Measurements from ENCODE around the gene STAT6. TPM values are rescaled to one million over a fixed set of nuclear protein-coding genes. Genes with fewer than 3 reads are reported as not detected.

STAT6 gene
- total and polyA plus RNA-seq, 10 of the 15 experiments (the other 5 are each of a cell fraction or from before 2014, with no cell fraction given) = 14.2 to 176 (median 89.6) TPM

DNA sequence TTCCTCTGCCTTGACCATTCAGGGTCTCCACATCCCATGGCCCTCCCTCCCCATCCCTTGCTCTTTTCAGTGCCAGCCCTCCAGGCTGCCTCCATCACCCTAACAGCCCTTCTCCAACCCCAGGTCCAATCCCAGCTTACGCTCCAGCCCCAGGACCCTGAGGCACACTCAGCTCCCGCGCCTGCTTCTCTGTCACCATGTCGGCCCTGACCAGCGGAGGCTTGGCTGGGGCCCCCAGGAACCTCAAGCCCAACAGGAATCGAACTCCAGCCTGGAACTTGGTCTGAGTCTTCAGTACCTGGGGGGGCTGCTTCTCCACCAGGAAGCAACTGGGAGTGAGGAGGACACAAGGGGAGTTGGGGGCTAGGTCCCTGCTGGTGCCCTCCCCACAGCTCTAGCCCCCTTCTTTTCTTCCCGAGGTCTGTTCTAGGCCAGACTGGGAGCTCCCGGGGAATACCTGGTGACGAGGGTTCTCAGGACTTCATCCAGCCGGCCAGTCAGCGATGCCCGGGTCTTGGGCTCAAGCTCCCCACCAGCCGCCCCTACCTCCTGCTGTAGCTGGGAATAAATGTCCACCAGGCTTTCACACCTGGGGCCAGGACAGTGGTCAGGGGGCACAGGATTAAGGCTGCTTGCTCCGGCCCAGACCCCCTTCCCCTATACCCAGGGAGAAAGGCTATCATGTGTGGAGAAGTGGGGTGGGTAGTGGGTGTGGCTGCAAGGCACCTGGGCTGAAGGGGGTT lies 6.0 kb downstream of the STAT6 start:
- RAD21 ChIA-PET (ENCODE audit: unreplicated experiment) = no interaction called here
- ATAC-seq (no peak), FAIRE-seq (no peak), DNase-seq (ENCODE audit: low read depth, low spot score) (no peak)
- H3K79me2 ChIP-seq (ENCODE audit: control insufficient read depth, insufficient read depth, low read length) = peaks cover 25% of the 10 kb centered on the region
- no peak overlapping the region for H3K9ac ChIP-seq (ENCODE audit: control insufficient read depth, insufficient read depth, low read length)
- H4K20me1 ChIP-seq (ENCODE audit: control insufficient read depth, insufficient read depth) = no peaks in the 10 kb centered on the region
- no peak overlapping the region for H3K4me2 ChIP-seq (ENCODE audit: control insufficient read depth, insufficient read depth)
- no peak overlapping the region for H2AFZ ChIP-seq (ENCODE audit: control insufficient read depth, low read depth, low read length)
- in situ Hi-C loops (cut with MboI) = no loop called here
- BruUV-seq (replicated peaks) = no TSS peak
- H3K27ac ChIP-seq (ENCODE audit: control insufficient read depth, insufficient read depth) = no peak overlapping the region
- 97% methylated on average over 14 of the region's 14 CpGs for WGBS (ENCODE audit: insufficient coverage, insufficient replicate concordance, low lambda C conversion rate, missing lambda C conversion rate)
- CTCF ChIA-PET = interaction anchor here (0.5 to 11.7 kb wide), 3 partner anchors 38 to 425 kb away, joined by 3 to 458 read pairs (median 4); no protein-coding TSS in a partner anchor
- H3K4me1 ChIP-seq (ENCODE audit: control insufficient read depth, insufficient read depth, low read length) = no peaks in the 10 kb centered on the region; the same call in 1 of the 2 replicates
- POLR2A ChIA-PET = no interaction called here
- SMC1A ChIA-PET (ENCODE audit: uncharacterized antibody, unreplicated experiment) = interaction anchor here (8.6 kb wide), 1 partner anchor 9 kb away, joined by 120 read pairs; no protein-coding TSS in a partner anchor
- H3K9me3 ChIP-seq (replicated peaks; ENCODE audit: control insufficient read depth, insufficient read depth, low read length) = no peaks in the 10 kb centered on the region
- TF ChIP-seq STAT1 (conservative IDR thresholded peaks at IDR 0.05) = no peak
- 0 out of 2 replicates have a peak, but pooled peaks have one; percentile 21 for TF ChIP-seq POLR2A (IDR thresholded peaks at IDR 0.05; ENCODE audit: low read depth, low read length)
- TF ChIP-seq ZBED1 (IDR thresholded peaks at IDR 0.05; ENCODE audit: borderline replicate concordance) = no peak
- TF ChIP-seq SUZ12 (IDR thresholded peaks at IDR 0.05; ENCODE audit: unreplicated experiment) = no peak
- no peaks in the 10 kb centered on the region for H3K27me3 ChIP-seq (replicated peaks in 1 of 2; ENCODE audit: control insufficient read depth in 2 of 2, insufficient read depth in 2 of 2, low read length in 1 of 2)
- peaks cover 24 to 32% of the 10 kb centered on the region in 2 experiments for H3K36me3 ChIP-seq (ENCODE audit: control insufficient read depth in 2 of 2, insufficient read depth in 2 of 2, low read length in 1 of 2)
- intact Hi-C loops (cut with micrococcal nuclease; ENCODE audit: unreplicated experiment) = no loop called here
- H3K4me3 ChIP-seq = no peak overlapping the region

DNA sequence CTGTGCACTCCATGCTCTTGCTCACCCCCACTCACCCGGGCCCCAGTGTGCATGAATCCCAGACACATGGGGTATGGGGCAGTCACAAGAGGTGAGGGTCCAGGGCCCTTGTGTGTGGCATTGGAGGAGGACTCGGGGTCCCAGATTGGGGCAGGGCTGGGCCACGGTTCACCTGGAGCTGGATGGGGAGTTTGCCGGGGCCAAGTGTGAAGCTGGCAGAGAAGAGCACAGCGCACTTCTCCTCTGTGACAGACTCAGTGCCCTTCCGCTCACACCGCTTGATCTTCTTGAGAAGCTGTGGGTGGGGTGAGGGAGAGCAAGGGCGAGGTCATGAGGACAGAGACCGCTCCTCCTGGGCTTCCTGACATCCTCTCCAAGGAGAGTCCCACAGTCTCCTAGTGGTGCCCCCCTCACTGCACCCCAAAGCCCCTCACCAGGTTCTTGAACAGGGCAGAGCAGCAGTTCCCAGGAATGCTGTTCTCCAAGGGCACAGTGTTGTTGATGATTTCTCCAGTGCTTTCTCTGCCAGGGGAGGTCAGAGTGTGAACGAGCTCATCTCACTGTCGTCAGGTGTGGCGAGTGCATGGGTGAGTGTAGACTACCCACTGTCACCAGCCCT lies 6.8 kb downstream of the STAT6 start:
- Histone ChIP-seq H3K4me2 (ENCODE audit: control insufficient read depth, insufficient read depth) (no peak overlapping the region), H3K9me3 (replicated peaks; ENCODE audit: control insufficient read depth, insufficient read depth, low read length) (no peaks in the 10 kb centered on the region), H3K79me2 (ENCODE audit: control insufficient read depth, insufficient read depth, low read length) (peaks cover 17% of the 10 kb centered on the region), H3K27me3 (replicated peaks in 1 of 2; ENCODE audit: control insufficient read depth in 2 of 2, insufficient read depth in 2 of 2, low read length in 1 of 2) (no peaks in the 10 kb centered on the region), H3K4me3 (no peak overlapping the region), H2AFZ (ENCODE audit: control insufficient read depth, low read depth, low read length) (no peak overlapping the region), H3K4me1 (ENCODE audit: control insufficient read depth, insufficient read depth, low read length) (no peaks in the 10 kb centered on the region; the same call in 1 of the 2 replicates), H4K20me1 (ENCODE audit: control insufficient read depth, insufficient read depth) (no peaks in the 10 kb centered on the region), H3K27ac (ENCODE audit: control insufficient read depth, insufficient read depth) (no peak overlapping the region), H3K9ac (ENCODE audit: control insufficient read depth, insufficient read depth, low read length) (no peak overlapping the region), H3K36me3 (ENCODE audit: control insufficient read depth in 2 of 2, insufficient read depth in 2 of 2, low read length in 1 of 2) (peaks cover 32% of the 10 kb centered on the region in 2 experiments)
- ChIA-PET SMC1A (ENCODE audit: uncharacterized antibody, unreplicated experiment) (no interaction called here), POLR2A (interaction anchor here (0.6 to 1.1 kb wide), 3 partner anchors 16 to 431 kb away, joined by 3 to 4 read pairs (median 3); partner anchors contain the start of gene NAB2), RAD21 (ENCODE audit: unreplicated experiment) (interaction anchor here (1.0 kb wide), 1 partner anchor 11 kb away, joined by 3 read pairs; no protein-coding TSS in a partner anchor), CTCF (interaction anchor here (0.5 to 11.7 kb wide), 2 partner anchors 38 to 425 kb away, joined by 4 to 458 read pairs; no protein-coding TSS in a partner anchor)
- no TSS peak for BruUV-seq (replicated peaks)
- no peak for DNase-seq (ENCODE audit: low read depth, low spot score)
- ATAC-seq = no peak
- no peak for TF ChIP-seq SP1 (IDR thresholded peaks at IDR 0.05; ENCODE audit: low read depth, low read length)
- TF ChIP-seq YBX1 (IDR thresholded peaks at IDR 0.05) = no peak
- TF ChIP-seq EZH2 (IDR thresholded peaks at IDR 0.05; ENCODE audit: borderline replicate concordance, control insufficient read depth, low read depth, low read length) = no peak
- no peak for TF ChIP-seq ESRRA (IDR thresholded peaks at IDR 0.05; ENCODE audit: low read length)
- TF ChIP-seq CHD1 (IDR thresholded peaks at IDR 0.05; ENCODE audit: low read depth, low read length) = no peak
- no peak for TF ChIP-seq FOXK2 (IDR thresholded peaks at IDR 0.05)
- TF ChIP-seq DPF2 (IDR thresholded peaks at IDR 0.05) = no peak
- no peak; the same call in 1 of the 2 replicates for TF ChIP-seq POLR2AphosphoS5 (IDR thresholded peaks at IDR 0.05; ENCODE audit: low read length)
- TF ChIP-seq SREBF2 (IDR thresholded peaks at IDR 0.05; ENCODE audit: low read length) = no peak
- TF ChIP-seq SIN3A (IDR thresholded peaks at IDR 0.05; ENCODE audit: low read depth, low read length) = no peak
- no peak for TF ChIP-seq STAT3 (IDR thresholded peaks at IDR 0.05; ENCODE audit: low read depth, low read length)
- in situ Hi-C loops (cut with MboI) (no loop called here), intact Hi-C loops (cut with micrococcal nuclease; ENCODE audit: unreplicated experiment) (no loop called here)
- FAIRE-seq = no peak
- 97% methylated on average over 12 of the region's 12 CpGs for WGBS (ENCODE audit: insufficient coverage, insufficient replicate concordance, low lambda C conversion rate, missing lambda C conversion rate)
